ENCODE measurements around the gene PRR15L.
"Not testable (repeated sequence)": the region's sequence is repeated elsewhere in the genome, so short reads cannot be mapped to it uniquely, and the experiment has no call there.

The PRR15L gene

GRCh38 chr17:47945080-47945479 lies 12.6 kb downstream of the PRR15L start:
- no peak for TF ChIP-seq CTCF (IDR thresholded peaks at IDR 0.05; ENCODE audit: insufficient read depth, missing control alignments)
- no peak for FAIRE-seq
- DNase-seq (ENCODE audit: insufficient read length, low spot score) = no peak

- FAIRE-seq = no peak
Measured at GRCh38 chr17:47942568-47942967, 15.1 kb downstream of the PRR15L start.

GRCh38 chr17:47942096-47942510 lies 15.6 kb downstream of the PRR15L start:
- DNase-seq (ENCODE audit: insufficient read length, low spot score) (no peak), FAIRE-seq (no peak)
- TF ChIP-seq CTCF (IDR thresholded peaks at IDR 0.05; ENCODE audit: insufficient read depth, missing control alignments) = no peak

More at GRCh38 chr17:47942568-47942967, 15.1 kb downstream of the PRR15L start:
- no peak for DNase-seq (ENCODE audit: insufficient read length, low spot score)
- no peak for TF ChIP-seq CTCF (IDR thresholded peaks at IDR 0.05; ENCODE audit: insufficient read depth, missing control alignments)

GRCh38 chr17:47941246-47942095 lies 16.2 kb downstream of the PRR15L start, which contains the start of gene PNPO:
PNPO (plus strand) TSS chr17:47941571; CDS start chr17:47941676, 105 bp downstream.
- no peak for TF ChIP-seq CTCF (IDR thresholded peaks at IDR 0.05; ENCODE audit: insufficient read depth, missing control alignments)
- DNase-seq (ENCODE audit: insufficient read length, low spot score) (no peak), FAIRE-seq (no peak)

GRCh38 chr17:47937941-47938340 lies 19.7 kb downstream of the PRR15L start:
- FAIRE-seq (no peak), DNase-seq (ENCODE audit: insufficient read length, low spot score) (no peak)
- TF ChIP-seq CTCF (IDR thresholded peaks at IDR 0.05; ENCODE audit: insufficient read depth, missing control alignments) = no peak

GRCh38 chr17:47935961-47936360 lies 21.7 kb downstream of the PRR15L start:
- FAIRE-seq (no peak), DNase-seq (ENCODE audit: insufficient read length, low spot score) (no peak)
- no peak for TF ChIP-seq CTCF (IDR thresholded peaks at IDR 0.05; ENCODE audit: insufficient read depth, missing control alignments)

- not testable (repeated sequence) for FAIRE-seq; DNase-seq (ENCODE audit: insufficient read length, low spot score)
Measured at GRCh38 chr17:47935468-47935867, 22.2 kb downstream of the PRR15L start.

All from D721Med (cell line).